GM06990 (cell line): Measurements from ENCODE around the gene CHN1.

Experiments used
- DNase-seq: peaks from one replicate; pipeline ENCODE4 v3.0.0-alpha.2; 2011; ENCODE audit not compliant: insufficient read length; ENCODE audit errors: extremely low read depth
- H3K27me3 ChIP-seq: replicated peaks from 2 replicates; pipeline ENCODE4 v1.6.0; 2011; ENCODE audit warnings: low read length; ENCODE audit not compliant: control insufficient read depth, insufficient read depth
- H3K36me3 ChIP-seq: 2 replicates; pipeline ENCODE4 v1.5.1; 2011; ENCODE audit warnings: low read length; ENCODE audit not compliant: control insufficient read depth, insufficient read depth
- H3K4me3 ChIP-seq: replicated peaks from 2 replicates; pipeline ENCODE4 v1.5.1; 2011; ENCODE audit warnings: low read depth, mild to moderate bottlenecking, control low read depth, low read length
- TF ChIP-seq, protein P1 (sequence below): IDR thresholded peaks from 2 replicates; pipeline ENCODE4 v1.5.1; 2011; ENCODE audit warnings: low read length, control low read depth, mild to moderate bottlenecking, inconsistent platforms; ENCODE audit not compliant: insufficient read depth, poor library complexity, severe bottlenecking

The CHN1 gene

DNA sequence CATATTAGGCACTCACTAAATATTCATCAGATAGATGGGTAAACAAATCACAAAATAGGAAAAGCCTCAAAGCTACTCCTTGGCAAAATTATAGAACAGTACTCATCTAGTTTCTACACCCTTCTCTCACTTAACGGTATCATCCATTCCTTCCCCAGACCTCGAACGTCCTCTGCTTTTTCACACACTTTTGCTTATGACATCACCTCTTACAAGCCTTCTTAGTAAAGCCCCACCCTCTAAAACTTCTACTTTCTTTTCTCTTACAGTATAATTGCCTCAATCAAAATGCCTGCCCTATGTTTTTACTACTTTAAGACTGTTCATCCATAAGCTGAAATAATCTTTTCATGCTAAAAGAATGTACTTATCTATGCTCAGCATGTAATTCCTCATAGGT is 8.1 kb downstream of the CHN1 start:
- DNase-seq, result no peak
- Histone ChIP-seq H3K27me3 (0 out of 2 replicates have a peak, but pooled peaks cover 1% of the 10 kb centered on the region), H3K4me3 (no peak overlapping the region), H3K36me3 (no peaks in the 10 kb centered on the region)
- TF ChIP-seq, protein P1, sequence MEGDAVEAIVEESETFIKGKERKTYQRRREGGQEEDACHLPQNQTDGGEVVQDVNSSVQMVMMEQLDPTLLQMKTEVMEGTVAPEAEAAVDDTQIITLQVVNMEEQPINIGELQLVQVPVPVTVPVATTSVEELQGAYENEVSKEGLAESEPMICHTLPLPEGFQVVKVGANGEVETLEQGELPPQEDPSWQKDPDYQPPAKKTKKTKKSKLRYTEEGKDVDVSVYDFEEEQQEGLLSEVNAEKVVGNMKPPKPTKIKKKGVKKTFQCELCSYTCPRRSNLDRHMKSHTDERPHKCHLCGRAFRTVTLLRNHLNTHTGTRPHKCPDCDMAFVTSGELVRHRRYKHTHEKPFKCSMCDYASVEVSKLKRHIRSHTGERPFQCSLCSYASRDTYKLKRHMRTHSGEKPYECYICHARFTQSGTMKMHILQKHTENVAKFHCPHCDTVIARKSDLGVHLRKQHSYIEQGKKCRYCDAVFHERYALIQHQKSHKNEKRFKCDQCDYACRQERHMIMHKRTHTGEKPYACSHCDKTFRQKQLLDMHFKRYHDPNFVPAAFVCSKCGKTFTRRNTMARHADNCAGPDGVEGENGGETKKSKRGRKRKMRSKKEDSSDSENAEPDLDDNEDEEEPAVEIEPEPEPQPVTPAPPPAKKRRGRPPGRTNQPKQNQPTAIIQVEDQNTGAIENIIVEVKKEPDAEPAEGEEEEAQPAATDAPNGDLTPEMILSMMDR, result no peak

GRCh38 chr2:174996622-174997021 is 8.6 kb downstream of the CHN1 start:
- Histone ChIP-seq H3K27me3 (0 out of 2 replicates have a peak, but pooled peaks cover 1% of the 10 kb centered on the region), H3K36me3 (no peaks in the 10 kb centered on the region), H3K4me3 (no peak overlapping the region)
- DNase-seq, result no peak
- TF ChIP-seq, protein P1, result no peak

- H3K4me3 ChIP-seq, result no peak overlapping the region
- H3K36me3 ChIP-seq, result no peaks in the 10 kb centered on the region
- TF ChIP-seq, protein P1, result no peak
- DNase-seq, result no peak
- 0 out of 2 replicates have a peak, but pooled peaks cover 1% of the 10 kb centered on the region for H3K27me3 ChIP-seq
Observed at GRCh38 chr2:174994381-174994780, 10.8 kb downstream of the CHN1 start.

- Histone ChIP-seq H3K36me3 (no peaks in the 10 kb centered on the region), H3K27me3 (0 out of 2 replicates have a peak, but pooled peaks cover 1% of the 10 kb centered on the region), H3K4me3 (no peak overlapping the region)
- TF ChIP-seq, protein P1, result no peak
- no peak for DNase-seq
Observed at GRCh38 chr2:174992886-174993285, 12.3 kb downstream of the CHN1 start.

DNA sequence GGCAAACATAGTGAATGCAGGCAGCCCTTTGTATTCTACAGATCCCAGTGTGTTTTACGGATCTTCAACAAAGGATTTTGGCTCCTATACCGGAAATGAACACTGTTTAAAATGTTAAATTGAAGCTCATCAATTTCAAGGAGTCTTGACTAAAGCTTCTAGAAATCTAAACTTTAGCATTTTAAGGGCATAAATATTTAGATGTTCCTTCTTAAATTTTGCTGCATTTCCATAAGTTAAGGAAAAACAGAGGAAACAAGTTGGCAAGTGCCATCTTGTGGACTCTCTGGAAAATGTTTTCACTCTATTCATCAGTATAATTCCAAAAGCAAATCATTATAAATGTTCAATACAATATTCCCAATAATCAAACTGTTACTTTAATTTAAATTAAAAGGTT is 19.6 kb downstream of the CHN1 start:
- no peaks in the 10 kb centered on the region for H3K27me3 ChIP-seq
- H3K36me3 ChIP-seq, result no peaks in the 10 kb centered on the region
- TF ChIP-seq, protein P1, result peak; percentile 4
- no peak overlapping the region for H3K4me3 ChIP-seq
- DNase-seq, result no peak

GRCh38 chr2:174984561-174984960 is 20.6 kb downstream of the CHN1 start:
- no peaks in the 10 kb centered on the region for H3K27me3 ChIP-seq
- no peaks in the 10 kb centered on the region for H3K36me3 ChIP-seq
- no peak for DNase-seq
- TF ChIP-seq, protein P1, result no peak
- H3K4me3 ChIP-seq, result no peak overlapping the region
